HL-60 (cell line): ENCODE results near the gene SPNS2.

Experiments
- DNase-seq, 2 experiments: peaks; one replicate each; pipeline ENCODE4 v3.0.0-alpha.2; 2010 to 2020; ENCODE audit warnings: low read depth in 1 of 2, low spot score in 1 of 2
- H3K27ac ChIP-seq: fragments of 250-450 bp; sonication (Bioruptor Pico); replicated peaks from 2 replicates; pipeline ENCODE4 v1.5.1; 2020; ENCODE audit warnings: mild to moderate bottlenecking, moderate library complexity
- H3K27me3 ChIP-seq: fragments of 250-450 bp; sonication (Bioruptor Pico); 2 replicates; pipeline ENCODE4 v1.5.1; 2021; ENCODE audit warnings: mild to moderate bottlenecking, moderate library complexity; ENCODE audit not compliant: insufficient read depth, poor library complexity, severe bottlenecking
- H3K4me3 ChIP-seq: replicated peaks from 2 replicates; pipeline ENCODE4 v1.5.1; 2011; ENCODE audit warnings: mild to moderate bottlenecking, control low read depth, low read length; ENCODE audit not compliant: insufficient read depth
- GABPA ChIP-seq: IDR thresholded peaks from 2 replicates; pipeline ENCODE4 v1.6.1; 2012; ENCODE audit warnings: low read depth
- POLR2AphosphoS5 ChIP-seq: IDR thresholded peaks from 2 replicates; pipeline ENCODE4 v1.6.1; 2012; ENCODE audit warnings: low read depth
- REST ChIP-seq: IDR thresholded peaks from 2 replicates; pipeline ENCODE4 v1.6.1; 2012; ENCODE audit warnings: low read depth; ENCODE audit not compliant: insufficient replicate concordance
- SPI1 ChIP-seq: IDR thresholded peaks from 2 replicates; pipeline ENCODE4 v1.6.1; 2012; ENCODE audit warnings: low read depth, mild to moderate bottlenecking, borderline replicate concordance
- TF ChIP-seq, protein P1 (sequence below): IDR thresholded peaks from one replicate; pipeline ENCODE4 v1.5.1; 2011; ENCODE audit warnings: low read length, control low read depth, inconsistent platforms; ENCODE audit not compliant: insufficient read depth

SPNS2 gene

DNA sequence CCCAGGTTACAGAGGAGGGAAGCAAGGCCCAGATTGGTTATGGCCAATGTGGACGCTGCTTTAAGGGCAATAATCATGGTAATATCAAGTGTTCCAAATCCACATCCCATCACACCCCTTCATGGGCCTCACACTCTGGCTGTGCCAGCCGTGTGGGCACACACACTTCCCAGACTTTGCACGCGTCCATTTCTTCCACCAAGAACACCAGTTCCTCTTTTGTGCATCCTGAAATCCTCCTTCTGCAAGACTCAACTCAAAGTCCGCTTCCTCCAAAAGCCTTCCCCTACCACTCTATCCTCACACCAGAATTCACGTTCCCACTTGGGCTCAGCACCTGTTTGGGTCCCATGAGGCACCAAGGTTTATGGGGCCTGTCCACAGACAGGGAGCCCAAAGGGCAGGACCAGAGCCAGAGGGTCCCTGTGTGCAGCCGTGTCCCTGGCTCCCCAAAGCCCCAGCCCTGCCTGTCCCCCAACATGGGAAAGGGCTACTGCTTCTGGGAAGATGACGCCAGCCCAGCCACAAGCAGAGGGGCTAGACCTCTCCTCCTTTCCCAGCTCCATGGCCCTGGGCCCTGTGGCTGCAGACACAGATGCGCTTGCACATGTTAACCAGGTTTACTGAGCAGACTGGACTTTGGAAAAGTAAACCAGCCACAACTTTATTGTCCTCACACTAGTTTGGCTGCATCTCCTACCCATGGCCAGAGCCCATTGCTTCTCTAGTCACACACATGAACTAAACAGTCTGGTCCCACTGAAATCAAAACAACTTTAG, 44.7 kb upstream of the SPNS2 start:
- no peak for DNase-seq
- TF ChIP-seq GABPA (no peak), SPI1 (peak; percentile 68; the same call in 1 of the 2 replicates)
- Histone ChIP-seq H3K27ac (no peak overlapping the region), H3K27me3 (no peaks in the 10 kb centered on the region), H3K4me3 (no peak overlapping the region)

DNA sequence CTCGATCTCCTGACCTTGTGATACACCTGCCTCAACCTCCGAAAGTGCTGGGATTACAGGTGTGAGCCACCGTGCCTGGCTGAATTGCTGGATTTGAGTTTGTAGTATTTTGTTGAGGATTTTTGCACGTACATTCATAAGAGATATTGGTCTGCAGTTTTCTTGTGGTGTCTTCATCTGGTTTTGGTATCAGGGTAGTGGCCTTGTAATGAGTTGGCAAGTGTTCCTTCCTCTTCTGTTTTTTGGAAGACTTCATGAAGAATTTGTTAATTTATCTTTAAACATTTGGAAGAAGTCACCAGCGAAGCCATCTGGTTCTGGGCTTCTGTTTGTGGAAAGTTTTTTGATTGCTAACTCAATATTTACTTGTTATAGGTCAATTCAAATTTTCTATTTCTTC, 38.0 kb upstream of the SPNS2 start:
- DNase-seq: no peak
- Histone ChIP-seq H3K27me3 (no peaks in the 10 kb centered on the region), H3K27ac (no peak overlapping the region), H3K4me3 (no peak overlapping the region)
- no peak for TF ChIP-seq SPI1
- no peak for TF ChIP-seq REST
- TF ChIP-seq POLR2AphosphoS5: no peak

DNA sequence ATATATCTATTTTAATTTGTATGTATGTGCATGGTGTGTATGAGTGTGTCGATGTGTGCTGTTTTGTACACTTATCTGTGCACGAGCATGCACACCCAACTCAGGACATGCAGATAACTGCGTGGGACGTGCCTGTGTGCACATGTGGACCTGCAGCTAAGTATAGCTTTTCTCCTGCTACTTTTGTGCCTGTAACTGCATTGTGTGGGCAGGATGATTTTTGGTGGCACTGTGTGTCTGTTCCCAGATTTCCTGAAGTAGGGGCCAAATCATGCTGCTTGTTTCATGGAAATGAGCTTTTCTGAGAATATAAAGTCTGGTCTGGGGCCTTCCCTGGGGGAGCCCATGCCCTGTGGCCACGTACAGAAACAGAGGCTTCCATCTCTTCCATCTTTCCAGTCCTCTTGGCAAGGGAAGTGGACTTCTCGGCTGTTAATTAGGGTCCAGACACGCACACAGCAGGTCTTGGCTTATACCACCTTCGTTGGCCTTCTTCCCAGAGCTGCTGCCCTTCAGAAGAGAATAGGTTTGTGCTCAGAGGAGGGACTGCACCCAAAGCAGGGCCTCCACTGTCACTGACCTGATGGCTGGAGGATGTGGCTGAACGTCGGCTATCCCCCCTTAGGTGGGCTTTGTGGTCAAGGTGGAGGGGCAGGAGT, 34.7 kb upstream of the SPNS2 start:
- no peak for TF ChIP-seq GABPA
- TF ChIP-seq REST: no peak
- TF ChIP-seq, protein P1, sequence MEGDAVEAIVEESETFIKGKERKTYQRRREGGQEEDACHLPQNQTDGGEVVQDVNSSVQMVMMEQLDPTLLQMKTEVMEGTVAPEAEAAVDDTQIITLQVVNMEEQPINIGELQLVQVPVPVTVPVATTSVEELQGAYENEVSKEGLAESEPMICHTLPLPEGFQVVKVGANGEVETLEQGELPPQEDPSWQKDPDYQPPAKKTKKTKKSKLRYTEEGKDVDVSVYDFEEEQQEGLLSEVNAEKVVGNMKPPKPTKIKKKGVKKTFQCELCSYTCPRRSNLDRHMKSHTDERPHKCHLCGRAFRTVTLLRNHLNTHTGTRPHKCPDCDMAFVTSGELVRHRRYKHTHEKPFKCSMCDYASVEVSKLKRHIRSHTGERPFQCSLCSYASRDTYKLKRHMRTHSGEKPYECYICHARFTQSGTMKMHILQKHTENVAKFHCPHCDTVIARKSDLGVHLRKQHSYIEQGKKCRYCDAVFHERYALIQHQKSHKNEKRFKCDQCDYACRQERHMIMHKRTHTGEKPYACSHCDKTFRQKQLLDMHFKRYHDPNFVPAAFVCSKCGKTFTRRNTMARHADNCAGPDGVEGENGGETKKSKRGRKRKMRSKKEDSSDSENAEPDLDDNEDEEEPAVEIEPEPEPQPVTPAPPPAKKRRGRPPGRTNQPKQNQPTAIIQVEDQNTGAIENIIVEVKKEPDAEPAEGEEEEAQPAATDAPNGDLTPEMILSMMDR: no peak
- TF ChIP-seq POLR2AphosphoS5: no peak
- no peak for TF ChIP-seq SPI1
- Histone ChIP-seq H3K4me3 (no peak overlapping the region), H3K27ac (no peak overlapping the region), H3K27me3 (no peaks in the 10 kb centered on the region)
- DNase-seq: no peak

GRCh38 chr17:4465786-4466185, 32.9 kb upstream of the SPNS2 start:
- no peak for DNase-seq
- Histone ChIP-seq H3K4me3 (no peak overlapping the region), H3K27ac (no peak overlapping the region), H3K27me3 (no peaks in the 10 kb centered on the region)
- no peak for TF ChIP-seq GABPA
- no peak for TF ChIP-seq POLR2AphosphoS5
- TF ChIP-seq SPI1: no peak
- TF ChIP-seq, protein P1: no peak
- no peak for TF ChIP-seq REST
